Left renal cortex interstitium (tissue), 4 donors: Measurements from ENCODE around the gene PLEKHF1. TPM values are rescaled to one million over a fixed set of nuclear protein-coding genes. Genes with fewer than 3 reads are reported as not detected.
"Not testable (repeated sequence)": the region's sequence is repeated elsewhere in the genome, so short reads cannot be mapped to it uniquely, and the experiment has no call there.

Experiments
- DNase-seq, 4 donors: peaks; one replicate each; pipeline ENCODE4 v3.0.0-alpha.2; 2013; ENCODE audit warnings: low read depth in 4 of 4, low spot score in 2 of 4, missing footprints in 1 of 4
- polyA plus RNA-seq, 4 donors: library from polyadenylated mRNA; unstranded; fragments of 120-200 nt; gene quantifications; one replicate each; pipeline ENCODE4 v1.2.1, GENCODE V29; 2013; ENCODE audit not compliant: insufficient read length in 4 of 4

Gene PLEKHF1
- polyA plus RNA-seq, 4 donors, result 1.1 to 2.7 (median 1.7) TPM

DNA sequence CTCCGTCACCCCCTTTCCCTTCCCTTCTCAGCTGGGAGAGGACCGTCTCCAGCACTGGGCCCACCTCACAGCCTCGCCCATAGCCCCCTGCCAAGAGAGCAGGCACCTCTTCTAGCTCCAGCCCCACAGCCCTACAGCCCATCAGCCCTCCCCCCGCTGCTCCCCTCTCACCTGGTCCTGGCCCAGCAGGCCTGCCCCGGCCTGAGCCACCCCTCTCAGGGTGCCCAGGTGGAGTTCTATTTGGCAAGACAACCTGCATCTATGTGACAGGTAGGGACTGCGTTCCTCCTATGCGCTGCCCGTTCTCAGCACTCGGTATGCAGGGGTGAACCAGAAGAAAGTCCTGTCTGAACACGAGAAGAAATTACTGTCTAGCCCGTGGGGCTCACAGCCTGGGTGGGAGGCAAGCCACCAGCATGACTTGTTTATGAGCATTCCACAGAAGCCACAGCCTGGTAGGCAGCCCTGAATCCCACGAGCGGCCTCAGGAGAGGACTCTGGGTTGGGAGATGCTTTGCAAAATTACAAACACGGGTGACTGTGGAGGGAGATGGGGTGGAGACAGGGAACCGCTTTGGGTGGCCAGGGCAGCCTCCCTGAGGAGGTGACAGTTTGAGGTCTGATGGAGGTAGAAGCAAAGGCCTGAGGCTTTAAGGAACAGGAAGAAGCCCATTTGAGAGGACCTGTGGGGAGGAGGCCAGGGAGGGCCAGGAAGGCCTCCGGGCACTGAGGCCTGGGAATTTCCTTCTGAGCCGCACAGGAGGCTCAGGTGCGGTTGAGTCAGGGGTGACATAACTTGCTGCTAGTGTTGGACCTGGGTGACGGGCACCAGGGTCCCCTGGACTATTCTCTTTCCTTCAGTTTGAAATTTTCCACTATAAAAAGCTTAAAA, 1.2 kb upstream of the PLEKHF1 start:
- DNase-seq, result no peak

DNA sequence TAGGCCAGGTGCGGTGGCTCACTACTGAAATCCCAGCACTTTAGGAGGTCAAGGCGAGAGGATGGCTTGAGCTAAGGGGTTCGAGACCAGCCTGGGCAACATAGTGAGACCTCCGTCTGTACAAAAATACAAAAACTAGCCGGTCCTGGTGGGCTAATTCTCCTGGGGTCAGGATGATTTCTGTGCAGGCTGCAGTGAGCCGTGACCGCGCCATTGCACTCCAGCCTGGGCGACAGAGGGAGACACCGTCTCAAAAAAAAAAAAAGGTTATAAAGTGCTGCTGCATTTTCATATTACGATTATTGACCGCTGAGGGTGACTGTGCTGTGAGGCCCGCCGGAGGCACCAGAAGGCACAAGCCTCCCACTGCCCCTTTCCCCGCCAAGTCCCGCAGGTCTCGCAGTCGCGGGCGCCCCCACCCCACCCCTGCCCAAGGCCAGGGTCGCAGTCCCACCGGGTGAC, 477 bp upstream of the PLEKHF1 start:
- DNase-seq, result no peak

DNA sequence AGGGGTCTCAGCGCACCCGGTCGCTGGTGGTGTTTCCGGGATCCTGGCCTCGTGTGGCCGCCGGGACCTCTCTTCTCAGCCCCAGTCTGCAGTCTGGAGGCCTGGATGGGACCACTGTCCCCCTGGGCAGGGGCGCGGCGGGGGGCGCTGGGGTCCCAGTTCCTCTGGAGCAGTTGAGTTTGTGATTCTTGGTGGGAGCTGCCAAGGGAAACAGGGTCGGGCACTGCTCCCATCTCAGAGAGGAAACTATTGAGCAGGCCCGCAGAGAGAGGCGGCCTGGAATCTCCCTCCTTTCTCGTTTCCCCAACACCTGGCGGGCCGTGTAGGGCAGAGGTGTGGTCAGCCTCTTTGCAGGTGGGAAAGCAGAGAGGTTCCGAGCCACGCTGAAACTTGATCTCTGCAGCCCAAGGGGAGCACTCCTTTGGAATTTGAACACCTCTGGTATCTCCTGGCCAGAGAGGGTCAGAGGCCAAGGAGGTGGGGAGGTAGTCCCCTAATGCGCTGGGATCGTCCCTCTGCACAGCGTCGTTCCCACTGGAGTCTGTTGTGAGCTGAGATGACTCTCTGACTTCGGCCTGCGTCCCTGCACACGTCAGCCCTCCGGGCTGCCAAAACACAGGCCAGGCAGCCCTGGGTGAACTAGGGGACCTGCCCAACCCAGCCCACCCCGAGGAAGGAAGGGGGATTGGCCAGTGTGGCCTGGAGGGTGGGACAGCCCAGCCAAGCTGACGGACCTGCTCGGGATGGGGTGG, 741 bp downstream of the PLEKHF1 start:
- no peak for DNase-seq

DNA sequence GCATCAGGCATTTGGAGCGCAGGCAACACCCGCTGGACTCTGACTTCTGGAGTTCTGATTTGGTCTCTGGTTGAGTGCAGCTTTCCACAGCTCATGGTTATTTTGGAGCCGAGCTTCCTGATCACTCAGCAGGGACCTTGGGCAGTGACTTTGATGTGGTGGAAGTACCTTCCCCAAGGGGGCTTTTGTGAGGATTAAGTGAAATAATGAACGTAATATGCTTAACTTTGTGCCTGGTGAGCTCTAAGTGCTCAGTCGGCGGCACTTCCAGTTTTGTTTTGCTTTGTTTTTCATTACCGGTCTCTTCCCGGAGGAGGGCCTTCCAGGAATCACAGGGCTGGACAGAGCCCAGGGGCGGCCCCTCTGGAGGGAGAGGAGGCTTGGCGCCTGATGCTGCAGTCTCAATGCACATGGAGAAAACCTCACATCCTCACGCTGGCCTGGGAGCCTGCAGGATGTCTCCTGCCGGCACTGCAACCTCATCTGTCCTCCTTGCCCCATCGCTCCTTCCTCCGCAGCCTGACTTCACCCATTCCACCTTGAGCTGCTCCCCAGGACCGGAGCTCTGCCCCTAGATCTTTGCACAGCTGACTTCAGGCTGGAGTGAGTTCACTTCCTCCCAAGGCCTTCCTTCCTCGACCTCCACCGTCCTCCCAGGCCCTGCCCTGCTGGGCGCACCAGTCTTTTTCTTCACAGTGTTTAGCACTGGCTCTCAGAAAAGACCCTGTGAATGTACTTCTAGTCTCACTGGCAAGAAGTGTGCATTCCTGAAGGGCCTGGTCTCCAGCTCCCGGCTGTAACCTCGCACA, 1.5 kb downstream of the PLEKHF1 start:
- DNase-seq, result no peak

DNA sequence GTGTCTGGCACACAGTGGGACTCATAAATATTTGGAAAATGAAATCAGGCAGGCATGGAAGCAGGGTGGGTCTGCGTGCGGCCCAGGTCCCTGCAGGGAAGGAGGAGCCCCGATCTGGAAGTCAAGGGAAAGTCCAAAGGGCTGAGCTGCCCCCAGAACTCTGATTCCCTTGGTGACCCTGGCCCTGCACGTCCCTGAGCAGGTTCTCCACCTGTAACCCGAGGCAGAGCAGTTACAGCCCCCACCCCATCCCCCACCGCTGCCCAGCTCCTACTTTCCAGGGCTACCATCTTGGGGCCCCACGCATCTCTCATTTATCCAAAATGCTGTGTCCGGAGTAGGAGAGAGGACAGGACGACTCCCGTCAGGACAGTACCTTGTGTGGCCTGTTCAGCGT, 2.1 kb downstream of the PLEKHF1 start:
- no peak for DNase-seq

DNA sequence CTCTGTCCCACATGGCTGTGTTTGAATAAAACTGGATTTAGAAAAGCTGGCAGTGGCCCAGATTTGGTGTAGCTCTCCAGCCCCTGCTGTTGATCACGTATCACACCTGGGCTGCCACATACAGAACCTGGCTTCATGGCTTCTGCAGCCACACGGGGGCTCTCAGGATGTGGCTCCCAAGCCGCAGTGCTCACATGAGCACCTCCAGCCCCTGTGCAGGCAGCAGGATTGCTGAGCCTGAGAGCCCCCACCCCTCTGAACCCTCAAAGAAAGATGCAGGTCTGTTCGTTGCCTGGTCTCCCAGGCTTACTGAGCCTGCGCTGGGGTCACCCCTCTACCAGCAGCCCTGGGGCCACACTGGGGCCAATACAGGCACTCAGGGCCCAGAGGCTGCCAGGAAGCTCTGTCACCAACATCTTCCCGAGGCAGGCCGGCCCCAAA, 2.7 kb downstream of the PLEKHF1 start:
- no peak for DNase-seq

DNA sequence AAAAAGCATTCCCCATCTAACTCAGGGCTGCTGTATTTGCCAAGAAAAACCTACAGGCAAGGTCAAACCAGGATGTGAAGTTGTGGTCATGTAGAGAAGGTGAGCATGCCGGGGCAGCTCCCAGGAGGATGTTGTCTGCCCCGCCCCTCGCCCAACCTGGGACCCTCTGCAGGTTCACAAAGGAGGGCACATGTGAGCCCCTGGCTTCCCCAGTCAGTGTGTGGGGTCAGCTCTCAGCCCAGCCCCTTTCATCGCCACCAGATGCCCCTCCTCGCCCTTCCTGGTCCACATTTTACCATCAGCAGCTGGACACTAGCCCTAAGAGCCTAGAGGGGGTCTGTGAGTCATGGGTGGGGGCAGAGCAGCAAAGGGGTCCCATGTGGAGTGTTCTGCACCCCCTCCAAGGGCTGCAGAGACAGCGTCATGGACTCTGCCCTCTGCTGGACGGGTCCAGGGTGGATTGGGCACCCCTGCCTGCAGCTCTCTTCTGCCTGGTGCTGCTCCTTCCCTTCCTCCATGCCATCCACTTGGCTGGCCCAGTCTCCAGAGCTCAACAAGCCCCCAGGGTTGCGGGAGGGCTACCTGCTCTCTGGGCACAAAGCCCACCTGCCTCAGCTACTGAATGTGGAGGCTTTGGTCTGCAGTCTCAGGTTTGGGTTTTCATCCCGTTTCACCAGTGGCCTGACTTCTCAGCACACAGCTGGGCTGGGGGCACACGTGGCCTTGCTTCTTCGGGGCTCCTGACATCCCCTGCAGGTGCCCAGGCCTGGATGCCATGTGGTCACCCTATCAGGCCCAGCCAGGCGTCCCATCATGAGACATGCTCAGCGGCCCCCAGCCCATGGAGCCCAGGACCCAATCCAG, 3.7 kb downstream of the PLEKHF1 start:
- no peak for DNase-seq

DNA sequence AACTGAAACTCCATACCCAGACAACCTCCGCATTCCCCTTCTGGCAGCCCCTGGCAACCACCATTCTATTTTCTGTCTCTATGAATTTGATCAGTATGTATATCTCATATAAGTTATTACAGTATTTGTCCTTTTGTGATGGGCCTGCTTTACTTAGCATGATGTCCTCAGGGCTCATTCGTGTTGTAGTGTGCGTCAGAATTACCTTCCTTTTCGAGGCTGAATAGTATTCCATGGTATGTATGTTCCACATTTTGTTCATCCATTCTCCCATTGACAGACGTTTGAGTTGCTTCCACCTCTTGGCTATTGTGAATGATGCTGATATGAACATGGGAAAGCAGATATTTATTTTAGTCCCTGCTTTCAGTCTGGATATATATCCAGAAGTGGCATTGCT, 5.0 kb downstream of the PLEKHF1 start:
- no peak for DNase-seq

DNA sequence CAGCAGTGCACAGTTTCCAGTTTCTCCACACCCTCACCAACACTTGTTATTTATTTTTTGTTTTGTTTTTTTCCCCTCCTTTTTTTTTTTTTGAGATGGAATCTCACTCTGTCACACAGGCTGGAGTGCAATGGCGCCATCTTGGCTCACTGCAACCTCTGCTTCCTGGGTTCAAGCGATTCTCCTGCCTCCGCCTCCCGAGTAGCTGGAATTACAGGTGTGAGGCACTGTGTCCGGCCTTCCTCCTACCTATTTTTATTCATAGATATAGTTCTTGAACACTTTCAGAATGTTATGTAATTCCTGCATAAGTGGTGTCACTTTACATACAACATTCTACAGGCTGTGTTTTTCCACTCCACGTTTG, 5.7 kb downstream of the PLEKHF1 start:
- not testable (repeated sequence) for DNase-seq

DNA sequence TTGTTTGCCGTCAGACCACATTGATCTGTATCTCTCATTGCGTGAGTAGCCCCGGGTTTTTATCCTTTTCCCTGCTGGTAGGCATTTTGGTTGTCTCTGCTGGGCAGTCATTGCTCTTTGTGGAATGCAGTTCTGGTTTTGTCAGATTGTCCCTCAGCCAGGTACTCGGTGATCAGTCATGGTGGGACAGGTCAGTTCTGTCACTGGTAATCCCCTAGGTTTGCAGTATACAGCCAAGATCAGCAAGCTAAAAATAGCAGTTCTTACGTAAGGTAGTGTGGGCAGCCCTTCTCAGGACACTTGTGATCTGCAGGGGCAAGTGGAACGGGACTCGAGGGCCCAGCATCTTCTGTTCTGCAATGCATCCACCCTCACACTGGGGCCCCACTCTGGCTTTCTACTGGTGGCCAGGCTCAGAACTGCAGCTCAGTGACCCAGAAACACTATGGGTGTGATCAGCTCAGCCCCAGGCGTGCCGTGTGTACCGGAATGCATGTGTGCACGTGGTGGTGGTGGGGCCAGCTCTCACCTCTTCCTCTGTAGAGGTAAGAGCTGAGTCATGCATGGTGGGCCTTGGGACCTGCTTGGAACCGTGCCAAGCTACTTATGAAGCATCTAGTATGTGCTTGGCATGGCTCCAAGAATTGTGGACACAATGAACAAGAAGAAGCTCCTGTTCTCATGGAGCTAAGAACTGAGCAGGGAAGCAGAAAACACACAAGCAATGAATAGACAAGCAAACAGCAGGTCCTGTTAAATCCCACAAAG, 6.3 kb downstream of the PLEKHF1 start:
- DNase-seq, result no peak

DNA sequence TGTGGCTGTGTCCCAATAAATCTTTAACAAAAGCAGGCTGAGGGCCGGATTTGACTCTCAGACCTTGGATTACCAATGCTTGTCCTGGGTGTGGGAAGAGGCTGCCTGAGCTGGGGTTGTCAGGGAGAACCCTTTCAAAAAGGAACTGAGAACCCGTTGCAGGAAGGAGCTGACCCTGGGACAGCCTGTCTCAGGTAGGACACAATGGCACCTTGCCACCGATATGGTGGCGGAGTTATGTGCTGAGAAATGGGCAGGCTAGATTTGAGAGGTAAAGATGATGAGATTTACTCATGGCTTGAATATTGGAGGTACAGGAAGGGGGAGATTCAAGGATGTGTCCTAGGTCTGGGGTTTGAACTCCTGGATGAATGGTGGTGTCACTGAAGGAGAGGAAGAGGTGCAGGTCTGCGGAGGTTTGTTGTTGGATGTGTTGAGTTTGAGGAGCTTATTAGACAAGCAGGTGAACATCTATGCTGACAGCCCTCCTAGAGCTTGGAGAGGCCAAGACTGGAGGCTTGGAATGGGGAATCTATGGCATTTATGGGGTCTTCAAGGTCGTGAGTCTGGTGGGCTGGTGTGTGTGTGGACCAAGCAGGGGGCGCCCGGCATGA, 7.2 kb downstream of the PLEKHF1 start:
- no peak for DNase-seq

DNA sequence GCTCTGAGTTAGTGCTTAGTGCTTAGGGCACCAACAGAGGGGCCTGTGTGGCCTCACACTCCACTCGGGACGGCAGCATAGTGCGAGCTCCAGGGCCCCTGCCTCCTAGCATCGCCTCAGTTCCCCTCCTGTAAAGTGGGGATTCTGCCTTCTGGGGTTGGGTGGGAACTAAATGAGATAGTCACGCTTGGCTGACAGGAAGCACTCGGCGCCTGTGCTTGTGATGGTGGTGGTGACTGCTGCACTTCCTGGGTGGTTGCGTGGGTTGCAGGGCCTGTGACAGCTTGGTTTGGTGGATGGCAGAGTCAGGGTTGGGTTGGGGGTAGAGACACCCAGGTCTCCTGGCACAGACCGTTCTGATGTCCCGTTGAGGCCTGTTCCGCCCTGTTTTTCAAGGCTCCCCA, 7.7 kb downstream of the PLEKHF1 start:
- no peak for DNase-seq

DNA sequence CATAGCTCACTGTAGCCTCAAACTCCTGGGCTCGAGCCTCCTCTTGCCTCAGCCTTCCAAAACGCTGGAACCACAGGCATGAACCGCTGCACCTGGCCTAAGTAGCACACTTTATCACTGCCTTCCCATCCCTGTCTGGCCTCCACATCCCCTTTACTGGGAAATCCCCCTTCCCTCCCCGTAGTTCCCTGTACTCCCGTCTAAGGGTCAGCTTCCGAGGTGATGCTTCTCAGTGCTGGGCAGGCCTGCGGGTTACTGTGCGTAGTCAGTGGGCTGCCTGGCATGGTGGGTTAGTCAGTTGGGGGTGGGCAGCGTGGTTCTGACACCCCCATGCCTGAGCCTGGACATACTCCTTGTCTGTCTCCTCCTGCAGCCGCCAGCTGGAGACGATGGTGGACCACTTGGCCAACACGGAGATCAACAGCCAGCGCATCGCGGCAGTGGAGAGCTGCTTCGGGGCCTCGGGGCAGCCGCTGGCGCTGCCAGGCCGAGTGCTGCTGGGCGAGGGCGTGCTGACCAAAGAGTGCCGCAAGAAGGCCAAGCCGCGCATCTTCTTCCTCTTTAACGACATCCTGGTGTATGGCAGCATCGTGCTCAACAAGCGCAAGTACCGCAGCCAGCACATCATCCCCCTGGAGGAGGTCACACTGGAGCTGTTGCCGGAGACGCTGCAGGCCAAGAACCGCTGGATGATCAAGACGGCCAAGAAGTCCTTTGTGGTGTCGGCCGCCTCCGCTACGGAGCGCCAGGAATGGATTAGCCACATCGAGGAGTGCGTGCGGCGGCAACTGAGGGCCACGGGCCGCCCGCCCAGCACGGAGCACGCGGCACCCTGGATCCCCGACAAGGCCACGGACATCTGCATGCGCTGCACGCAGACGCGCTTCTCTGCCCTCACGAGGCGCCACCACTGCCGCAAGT, 8.4 kb downstream of the PLEKHF1 start:
- no peak for DNase-seq

DNA sequence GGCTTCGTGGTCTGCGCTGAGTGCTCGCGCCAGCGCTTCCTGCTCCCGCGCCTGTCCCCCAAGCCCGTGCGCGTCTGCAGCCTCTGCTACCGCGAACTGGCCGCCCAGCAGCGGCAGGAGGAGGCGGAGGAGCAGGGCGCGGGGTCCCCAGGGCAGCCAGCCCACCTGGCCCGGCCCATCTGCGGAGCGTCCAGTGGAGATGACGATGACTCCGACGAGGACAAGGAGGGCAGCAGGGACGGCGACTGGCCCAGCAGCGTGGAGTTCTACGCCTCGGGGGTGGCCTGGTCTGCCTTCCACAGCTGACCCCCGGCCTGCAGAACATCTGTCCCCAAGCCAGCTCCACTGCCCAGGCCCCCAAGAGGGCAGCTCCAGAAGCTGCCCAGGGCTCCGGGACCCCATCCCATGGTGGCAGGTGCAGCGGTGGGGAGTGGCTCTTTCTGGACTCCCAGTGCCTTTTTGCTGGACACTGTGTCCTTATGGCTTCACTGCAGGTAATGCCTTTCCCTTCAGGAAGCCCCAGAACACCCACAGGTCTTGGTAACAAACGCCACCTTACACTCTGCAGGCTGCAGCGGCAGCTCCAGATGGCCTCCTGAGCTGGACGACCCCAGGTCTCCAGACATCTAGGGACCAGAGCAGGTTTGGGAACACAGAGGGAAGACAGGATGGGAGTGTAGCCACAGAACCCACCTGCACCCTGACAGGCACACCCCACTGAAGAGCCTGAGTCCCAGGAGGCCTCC, 9.3 kb downstream of the PLEKHF1 start:
- DNase-seq, result no peak

DNA sequence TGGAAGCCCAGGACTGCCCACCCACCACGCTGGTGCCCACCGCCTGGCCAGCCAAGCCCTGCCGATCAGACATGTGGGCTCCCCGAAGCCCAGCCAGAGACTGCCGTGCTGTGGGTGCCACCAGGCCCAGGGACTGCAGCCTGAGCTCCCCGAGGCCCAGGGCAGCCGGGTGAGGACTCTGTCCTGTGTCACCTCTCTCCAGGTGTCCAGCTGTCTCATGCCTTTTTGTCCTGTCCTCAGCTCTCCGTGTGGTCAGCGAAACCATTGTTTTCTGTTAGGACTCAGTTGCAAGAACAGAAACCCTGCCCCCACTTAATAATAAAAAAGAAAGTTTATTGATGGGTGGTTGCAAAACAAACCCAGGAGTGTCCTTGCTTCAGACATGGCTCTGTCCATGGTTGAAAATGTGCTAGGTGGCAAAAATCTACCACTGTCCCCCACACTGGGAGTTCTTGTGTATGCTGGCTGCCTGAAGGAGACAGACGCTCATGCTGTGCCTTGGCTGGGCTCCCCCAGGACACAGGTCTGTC, 9.9 kb downstream of the PLEKHF1 start:
- no peak for DNase-seq

DNA sequence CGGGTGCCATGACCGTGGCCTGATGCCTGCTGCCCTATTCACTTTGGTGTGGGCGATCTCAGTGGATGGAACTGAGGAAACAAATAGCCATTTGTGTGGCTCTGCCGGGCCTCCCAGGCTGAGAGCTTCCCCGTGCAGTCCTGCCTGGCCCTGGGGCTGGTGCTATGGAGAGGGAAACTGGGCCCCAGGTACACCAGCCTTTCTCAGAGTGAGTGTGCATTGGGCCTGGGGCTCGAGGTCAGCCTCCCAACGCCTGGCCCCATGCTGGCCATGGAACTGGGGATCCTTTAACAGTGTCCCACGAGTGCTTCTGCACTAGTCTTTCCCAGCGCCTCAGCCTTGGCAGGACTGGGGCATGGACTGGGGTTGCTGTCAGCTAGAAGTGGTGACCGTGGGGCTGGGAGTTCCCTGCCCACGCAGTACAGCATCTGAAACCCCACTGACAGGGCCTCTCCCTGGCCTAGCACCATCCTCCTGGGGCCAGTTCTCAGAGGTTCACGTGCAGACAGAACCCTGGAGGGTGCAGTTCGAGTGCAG, 10.5 kb downstream of the PLEKHF1 start:
- no peak for DNase-seq

DNA sequence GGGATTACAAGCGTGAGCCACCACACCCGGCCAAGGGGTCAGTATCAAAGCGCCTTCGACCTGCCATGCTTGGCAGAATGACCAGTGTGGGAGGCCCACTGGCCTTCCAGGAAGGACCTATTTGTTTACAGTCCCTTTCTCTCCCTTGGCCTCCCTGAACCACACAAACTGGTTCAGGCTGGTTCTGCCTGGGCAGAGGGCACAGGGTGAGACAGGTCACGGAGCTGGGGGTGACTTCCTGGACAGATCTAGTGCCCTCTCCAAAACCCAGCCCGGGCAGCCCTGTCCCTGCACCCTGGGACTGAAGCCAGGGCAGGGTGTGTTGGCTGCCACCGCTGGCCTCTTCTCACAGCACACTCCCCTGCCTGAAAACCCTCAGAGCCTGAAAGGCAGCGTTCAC, 11.3 kb downstream of the PLEKHF1 start:
- DNase-seq, result no peak
